NCI-H1048 (cell line): Measurements from ENCODE around the gene ADAM12.

Source experiments
- DNase-seq: peaks from one replicate; lab custom pipeline; 2025; lab: John Stamatoyannopoulos, UW

Gene ADAM12

GRCh38 chr10:126387931-126388911 lies at the start of gene ADAM12:
ADAM12 (minus strand) TSS chr10:126388477; CDS start chr10:126388145, 332 bp downstream.
- no peak for DNase-seq

GRCh38 chr10:126437635-126438406 lies 49.5 kb upstream of the ADAM12 start:
- DNase-seq, result no peak

GRCh38 chr10:126434235-126434634 lies 46.0 kb upstream of the ADAM12 start:
- no peak for DNase-seq

GRCh38 chr10:126433351-126433750 lies 45.1 kb upstream of the ADAM12 start:
- DNase-seq, result no peak

DNA sequence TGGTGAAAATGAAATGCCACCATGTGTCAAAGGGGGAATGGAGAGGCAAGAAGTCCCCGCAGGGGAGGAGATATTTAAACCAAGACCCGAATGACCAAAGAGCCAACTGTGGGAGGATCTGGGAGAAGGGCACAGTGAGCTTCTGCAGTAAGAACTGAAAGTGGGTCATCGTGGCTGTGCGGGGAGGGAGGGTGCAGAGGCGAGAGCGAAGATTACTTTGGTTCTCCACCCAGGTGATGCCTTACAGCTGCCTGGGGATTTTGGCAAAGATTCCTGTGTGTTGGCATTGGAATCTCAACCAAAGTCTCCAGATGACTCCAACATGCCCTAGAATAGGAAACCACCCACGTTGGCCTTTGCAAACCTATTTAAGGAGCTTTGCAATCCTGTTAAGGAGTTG lies 44.2 kb upstream of the ADAM12 start:
- DNase-seq, result no peak

GRCh38 chr10:126431816-126432215 lies 43.5 kb upstream of the ADAM12 start:
- no peak for DNase-seq

DNA sequence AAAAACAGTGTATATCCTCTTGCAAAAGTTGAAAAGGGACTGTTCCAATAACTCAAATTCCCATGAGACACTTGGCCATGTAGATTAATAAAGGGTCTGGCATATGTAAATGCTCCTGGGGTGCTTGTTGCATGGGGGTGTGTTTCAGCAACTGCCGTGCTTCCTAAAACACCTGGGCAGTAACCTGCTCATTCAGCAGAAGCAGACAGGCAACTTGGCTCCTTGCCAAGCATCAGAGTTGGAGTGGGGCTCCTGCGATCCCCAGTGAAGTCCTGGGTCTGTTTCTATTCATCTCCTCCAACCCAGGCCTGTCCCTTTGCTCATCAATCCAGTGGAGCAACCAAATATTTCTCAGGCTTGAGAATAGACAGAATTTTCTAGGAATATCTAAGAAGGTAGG lies 42.2 kb upstream of the ADAM12 start:
- no peak for DNase-seq

GRCh38 chr10:126429275-126429674 lies 41.0 kb upstream of the ADAM12 start:
- no peak for DNase-seq

GRCh38 chr10:126425489-126426065 lies 37.3 kb upstream of the ADAM12 start:
- DNase-seq, result no peak

GRCh38 chr10:126425032-126425431 lies 36.8 kb upstream of the ADAM12 start:
- no peak for DNase-seq

DNA sequence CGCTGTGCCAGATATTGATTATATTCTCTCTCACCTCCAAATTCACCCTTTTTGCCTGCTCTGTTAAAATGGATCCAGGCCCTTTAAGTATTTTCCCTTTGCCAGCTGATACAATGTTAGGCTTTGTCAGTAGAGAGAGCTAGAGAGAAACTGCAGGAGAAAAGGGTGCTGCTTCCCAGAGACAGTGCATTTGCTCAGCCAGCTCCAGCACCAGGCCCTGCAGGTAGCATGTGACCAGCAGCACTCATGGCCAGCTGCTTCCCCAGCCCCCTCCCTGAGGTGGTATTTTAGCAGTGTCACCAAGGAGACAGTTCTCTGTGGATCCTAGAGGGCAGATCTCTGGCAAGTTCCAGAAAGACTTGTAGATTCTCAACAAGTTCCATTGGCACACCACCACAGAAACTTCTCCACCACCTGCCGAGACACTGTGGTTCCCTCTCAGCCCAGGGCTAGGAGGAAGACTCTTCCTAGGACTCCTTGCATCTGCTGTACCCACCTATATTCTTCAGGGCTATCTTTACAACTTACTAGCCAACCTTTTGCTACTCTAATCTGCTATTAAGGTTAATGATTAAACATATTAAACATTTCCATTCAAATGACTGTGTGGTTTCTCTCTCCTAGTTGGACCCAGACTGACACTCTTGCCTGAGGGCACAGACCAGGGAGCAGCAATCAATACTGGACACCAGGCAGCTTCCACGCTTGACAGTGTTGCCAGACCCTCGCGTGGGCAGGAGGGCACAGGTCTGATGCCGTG lies 35.6 kb upstream of the ADAM12 start:
- DNase-seq, result no peak

DNA sequence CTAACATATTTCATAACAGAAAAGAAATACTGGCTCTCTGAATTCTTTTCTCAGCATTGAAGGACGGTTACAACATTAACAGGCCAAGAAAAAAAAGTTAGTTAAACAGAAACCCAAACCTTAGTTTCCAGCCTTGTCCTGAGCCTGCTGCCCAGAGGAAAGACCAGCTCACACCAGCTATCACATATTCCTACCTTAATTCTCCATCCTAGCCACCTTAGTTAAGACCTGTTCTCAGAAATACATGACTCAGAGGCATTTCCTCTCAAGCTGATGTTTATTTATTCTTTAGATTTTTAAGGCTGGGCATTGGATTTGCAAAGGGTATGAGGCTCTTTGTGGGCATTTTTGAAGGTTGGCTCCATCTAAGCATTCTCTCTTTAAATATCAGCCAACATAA lies 34.3 kb upstream of the ADAM12 start:
- DNase-seq, result no peak

- DNase-seq, result no peak
Measured at GRCh38 chr10:126421756-126422256, 33.5 kb upstream of the ADAM12 start.

GRCh38 chr10:126420567-126421300 lies 32.5 kb upstream of the ADAM12 start:
- DNase-seq, result no peak

DNA sequence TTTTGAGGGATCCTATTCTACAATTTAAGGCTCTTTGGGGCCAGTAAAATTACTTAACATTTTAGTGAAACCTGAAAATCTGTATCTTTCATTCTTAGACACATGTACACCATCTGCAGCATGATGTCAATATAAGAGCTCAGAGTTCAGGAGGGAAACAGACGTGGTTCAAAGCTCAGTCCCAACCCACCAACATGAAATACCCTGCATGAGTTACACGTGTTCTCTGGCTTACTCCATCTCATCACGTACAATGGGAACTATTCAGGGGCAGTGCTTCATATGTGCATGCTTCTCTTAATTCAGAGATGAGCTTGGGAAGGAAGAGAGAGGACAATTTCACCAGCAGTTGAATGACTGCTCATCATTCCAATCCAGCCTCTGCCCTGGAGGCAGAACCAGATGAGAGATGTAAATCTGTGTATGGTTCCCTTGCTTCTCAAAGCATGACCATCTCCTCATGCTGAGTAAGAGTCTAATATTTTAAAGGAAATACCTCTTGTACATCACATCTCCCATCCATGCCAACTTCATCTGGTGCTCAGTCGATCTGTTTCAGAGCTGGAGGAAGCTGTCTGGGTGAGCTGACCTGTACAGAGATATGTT lies 29.0 kb upstream of the ADAM12 start:
- DNase-seq, result no peak

- DNase-seq, result no peak
Measured at GRCh38 chr10:126409821-126410220, 21.5 kb upstream of the ADAM12 start.

DNA sequence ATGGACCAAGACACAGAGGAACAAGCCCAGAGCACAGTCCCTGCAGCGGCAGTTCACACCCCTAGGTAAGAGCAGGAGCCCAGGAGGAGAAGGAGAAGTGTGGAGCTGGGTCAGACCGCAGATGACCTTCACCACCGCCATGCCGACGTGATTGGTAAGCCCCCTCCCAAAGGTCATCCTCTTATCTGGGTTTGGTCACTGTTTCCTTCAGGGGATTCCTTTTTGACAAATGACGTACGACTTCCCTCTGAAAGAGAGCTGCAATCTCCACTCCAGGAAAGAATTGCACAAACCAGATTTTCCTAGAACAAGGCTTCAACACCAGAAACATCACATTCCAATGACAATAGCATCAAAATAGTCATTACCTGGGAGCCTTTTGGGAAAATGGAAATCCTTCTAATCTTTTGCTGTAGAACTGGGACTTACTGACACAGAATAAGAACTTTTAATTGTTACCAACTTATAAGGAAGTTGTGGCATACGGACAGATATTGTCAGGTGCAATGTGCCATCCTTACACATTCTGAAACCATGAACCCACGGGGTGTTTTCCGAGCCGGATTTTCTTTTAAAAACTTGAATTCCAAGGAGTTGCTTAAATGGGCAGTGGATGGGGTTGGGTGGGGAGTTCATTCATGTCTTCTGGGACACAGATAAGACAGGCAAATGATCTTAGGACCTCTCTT lies 20.8 kb upstream of the ADAM12 start:
- no peak for DNase-seq

DNA sequence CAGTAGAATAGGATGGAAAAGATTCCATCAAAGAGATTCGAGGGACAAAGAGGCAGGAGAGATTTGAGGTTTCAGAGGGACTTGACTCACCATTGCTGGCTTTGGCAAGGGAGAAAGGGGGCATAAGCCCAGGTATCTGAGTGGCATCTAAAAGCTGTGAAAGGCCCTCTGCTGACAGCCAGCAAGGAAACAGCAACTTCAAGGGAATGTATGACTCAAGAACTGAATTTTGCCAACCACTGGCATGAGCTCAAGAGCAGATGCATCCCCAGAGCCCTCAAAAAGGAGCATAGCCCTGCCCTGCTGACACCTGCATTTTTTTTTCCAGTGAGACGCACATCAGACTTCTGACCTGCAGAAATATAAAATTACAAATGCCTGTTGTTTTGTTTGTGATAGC lies 19.6 kb upstream of the ADAM12 start:
- DNase-seq, result no peak

GRCh38 chr10:126405239-126405775 lies 17.0 kb upstream of the ADAM12 start:
- no peak for DNase-seq
